ELF-1 (cell line): ENCODE measurements around the gene RUSF1.
"Not testable (repeated sequence)": the region's sequence is repeated elsewhere in the genome, so short reads cannot be mapped to it uniquely, and the experiment has no call there.

Experiments
- DNase-seq: peaks from one replicate; pipeline ENCODE4 v3.0.0-alpha.2; 2016; ENCODE audit warnings: low read depth, low spot score

The RUSF1 gene

GRCh38 chr16:31487071-31487719 lies 21.0 kb downstream of the RUSF1 start:
- DNase-seq: no peak

- no peak for DNase-seq
Measured at GRCh38 chr16:31486045-31486444, 22.1 kb downstream of the RUSF1 start.

- DNase-seq: no peak
Measured at GRCh38 chr16:31485571-31485970, 22.6 kb downstream of the RUSF1 start.

- peak; percentile 35 for DNase-seq
Measured at GRCh38 chr16:31484491-31485171, 23.6 kb downstream of the RUSF1 start.

- not testable (repeated sequence) for DNase-seq
Measured at GRCh38 chr16:31484048-31484447, 24.1 kb downstream of the RUSF1 start.

- DNase-seq: no peak
Measured at GRCh38 chr16:31483081-31483480, 25.1 kb downstream of the RUSF1 start, which contains the start of gene SLC5A2. TSS of gene SLC5A2 (plus strand) at chr16:31483123. CDS start at chr16:31483137, 14 bp downstream.

GRCh38 chr16:31480851-31481536 lies 27.2 kb downstream of the RUSF1 start:
- DNase-seq: no peak

GRCh38 chr16:31479751-31480150 lies 28.4 kb downstream of the RUSF1 start:
- no peak for DNase-seq

- no peak for DNase-seq
Measured at GRCh38 chr16:31478956-31479355, 29.2 kb downstream of the RUSF1 start.

GRCh38 chr16:31477220-31478216 lies 30.7 kb downstream of the RUSF1 start:
- peak; percentile 81 for DNase-seq

GRCh38 chr16:31476303-31477219 lies 31.6 kb downstream of the RUSF1 start:
- no peak for DNase-seq

- DNase-seq: no peak
Measured at GRCh38 chr16:31475946-31476302, 32.3 kb downstream of the RUSF1 start.

GRCh38 chr16:31474773-31475738 lies 33.1 kb downstream of the RUSF1 start:
- no peak for DNase-seq

GRCh38 chr16:31474173-31474714 lies 33.9 kb downstream of the RUSF1 start:
- DNase-seq: no peak

GRCh38 chr16:31473264-31473984 lies 34.8 kb downstream of the RUSF1 start:
- DNase-seq: no peak

- peak; percentile 86 for DNase-seq
Measured at GRCh38 chr16:31472709-31473203, 35.4 kb downstream of the RUSF1 start.

GRCh38 chr16:31471875-31472708 lies 36.1 kb downstream of the RUSF1 start, which contains the start of gene TGFB1I1:
TSS of gene TGFB1I1 (plus strand) at chr16:31472152. CDS start at chr16:31472189, 37 bp downstream.
- no peak for DNase-seq
